ENCODE measurements around the gene SEC24C. TPM values are rescaled to one million over a fixed set of nuclear protein-coding genes. Genes with fewer than 3 reads are reported as not detected.
"Not testable (repeated sequence)": the region's sequence is repeated elsewhere in the genome, so short reads cannot be mapped to it uniquely, and the experiment has no call there.

Gene SEC24C, protein sequence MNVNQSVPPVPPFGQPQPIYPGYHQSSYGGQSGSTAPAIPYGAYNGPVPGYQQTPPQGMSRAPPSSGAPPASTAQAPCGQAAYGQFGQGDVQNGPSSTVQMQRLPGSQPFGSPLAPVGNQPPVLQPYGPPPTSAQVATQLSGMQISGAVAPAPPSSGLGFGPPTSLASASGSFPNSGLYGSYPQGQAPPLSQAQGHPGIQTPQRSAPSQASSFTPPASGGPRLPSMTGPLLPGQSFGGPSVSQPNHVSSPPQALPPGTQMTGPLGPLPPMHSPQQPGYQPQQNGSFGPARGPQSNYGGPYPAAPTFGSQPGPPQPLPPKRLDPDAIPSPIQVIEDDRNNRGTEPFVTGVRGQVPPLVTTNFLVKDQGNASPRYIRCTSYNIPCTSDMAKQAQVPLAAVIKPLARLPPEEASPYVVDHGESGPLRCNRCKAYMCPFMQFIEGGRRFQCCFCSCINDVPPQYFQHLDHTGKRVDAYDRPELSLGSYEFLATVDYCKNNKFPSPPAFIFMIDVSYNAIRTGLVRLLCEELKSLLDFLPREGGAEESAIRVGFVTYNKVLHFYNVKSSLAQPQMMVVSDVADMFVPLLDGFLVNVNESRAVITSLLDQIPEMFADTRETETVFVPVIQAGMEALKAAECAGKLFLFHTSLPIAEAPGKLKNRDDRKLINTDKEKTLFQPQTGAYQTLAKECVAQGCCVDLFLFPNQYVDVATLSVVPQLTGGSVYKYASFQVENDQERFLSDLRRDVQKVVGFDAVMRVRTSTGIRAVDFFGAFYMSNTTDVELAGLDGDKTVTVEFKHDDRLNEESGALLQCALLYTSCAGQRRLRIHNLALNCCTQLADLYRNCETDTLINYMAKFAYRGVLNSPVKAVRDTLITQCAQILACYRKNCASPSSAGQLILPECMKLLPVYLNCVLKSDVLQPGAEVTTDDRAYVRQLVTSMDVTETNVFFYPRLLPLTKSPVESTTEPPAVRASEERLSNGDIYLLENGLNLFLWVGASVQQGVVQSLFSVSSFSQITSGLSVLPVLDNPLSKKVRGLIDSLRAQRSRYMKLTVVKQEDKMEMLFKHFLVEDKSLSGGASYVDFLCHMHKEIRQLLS
- 40.6 and 53.5 TPM in 2 replicates for total RNA-seq (2014; rRNA removed; shearing (Covaris generic))

DNA sequence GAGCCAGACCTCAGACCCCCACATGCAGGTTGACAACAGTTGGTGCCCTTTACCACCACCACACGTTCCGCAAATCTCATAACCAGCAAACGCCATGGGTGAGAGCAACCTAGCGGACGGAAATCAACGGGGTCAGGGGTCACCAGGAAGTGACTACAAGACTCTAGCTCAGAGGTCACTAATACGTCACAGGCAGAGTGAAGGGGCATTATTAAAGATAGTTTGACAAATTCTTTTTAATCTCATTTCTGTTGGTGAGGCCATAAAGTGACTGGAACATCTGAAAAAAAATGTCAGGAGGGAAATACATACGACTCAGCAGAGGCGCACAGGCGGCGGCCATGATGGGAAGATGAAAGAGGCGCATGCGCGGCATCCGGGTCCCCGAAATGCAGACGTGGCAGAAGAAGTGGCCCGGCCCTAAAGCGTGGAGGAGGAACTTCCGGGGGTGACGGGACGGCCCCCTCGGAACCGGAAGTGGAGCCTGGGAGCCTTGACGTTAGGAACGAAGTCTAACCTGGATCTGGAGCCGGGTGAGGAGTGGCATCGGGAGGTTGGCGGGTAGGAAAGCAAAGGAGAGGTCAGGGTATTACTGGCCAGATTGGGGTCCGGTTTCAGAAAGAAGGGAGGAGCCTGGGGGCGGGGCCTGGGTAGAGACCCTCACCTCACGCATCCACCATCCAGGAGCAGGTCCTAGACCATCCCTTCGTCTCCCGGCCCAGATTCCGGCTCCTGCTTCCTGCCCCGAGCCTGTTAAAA, at the start of gene SEC24C:
Gene SEC24C (plus strand): TSS at position 468 of the 759 bp plus-strand sequence. CDS start 2,461 bp downstream, outside the sequence.
- DNase-seq (ENCODE audit: low read depth), result peak; percentile 95

DNA sequence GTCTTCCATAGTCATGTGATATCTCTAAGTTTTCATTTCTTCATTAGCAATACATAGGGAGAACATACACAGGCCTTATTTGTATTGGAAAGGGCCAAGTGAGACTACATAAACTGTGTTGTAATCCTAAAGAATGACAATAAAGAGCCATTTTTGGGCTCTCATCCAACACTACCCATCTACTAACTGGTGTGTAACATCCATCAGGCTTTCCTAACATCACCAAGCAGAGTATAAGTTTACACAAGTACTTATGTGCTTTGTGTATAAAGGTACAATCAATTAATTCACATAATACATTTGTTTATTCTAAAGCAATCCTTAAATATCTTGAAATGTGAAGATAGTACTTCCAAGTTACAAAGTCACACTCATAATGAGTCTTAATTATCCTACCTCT, 48.9 kb upstream of the SEC24C start:
- DNase-seq (ENCODE audit: low read depth), result not testable (repeated sequence)

DNA sequence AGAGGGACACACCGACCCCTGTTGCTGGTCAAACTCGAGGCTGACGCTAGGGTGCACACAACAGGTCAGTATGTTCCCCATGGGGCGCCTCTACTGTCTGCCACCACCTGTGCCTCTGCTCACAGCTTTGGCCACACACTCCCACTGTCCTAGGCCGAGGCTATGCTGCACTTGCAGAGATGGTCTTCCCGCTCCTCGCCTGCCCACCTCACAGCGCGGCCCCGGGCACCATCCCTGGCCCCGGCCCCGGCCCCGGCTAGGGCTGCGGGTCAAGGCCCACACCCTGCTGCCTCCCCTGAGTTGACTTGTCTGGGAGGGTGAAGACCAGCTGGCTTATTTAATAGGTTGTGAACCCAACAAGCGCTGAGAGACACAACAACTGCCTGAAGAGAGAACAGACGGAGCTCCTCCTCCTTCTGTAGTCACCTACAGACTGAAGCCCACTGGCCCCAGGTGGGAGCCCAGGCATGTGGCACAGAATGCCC, 46.5 kb upstream of the SEC24C start, which contains the start of gene AGAP5:
Gene AGAP5 (minus strand): TSS at position 435 of the 485 bp plus-strand sequence. CDS start 354 bp downstream, at position 81.
- not testable (repeated sequence) for DNase-seq (ENCODE audit: low read depth)

DNA sequence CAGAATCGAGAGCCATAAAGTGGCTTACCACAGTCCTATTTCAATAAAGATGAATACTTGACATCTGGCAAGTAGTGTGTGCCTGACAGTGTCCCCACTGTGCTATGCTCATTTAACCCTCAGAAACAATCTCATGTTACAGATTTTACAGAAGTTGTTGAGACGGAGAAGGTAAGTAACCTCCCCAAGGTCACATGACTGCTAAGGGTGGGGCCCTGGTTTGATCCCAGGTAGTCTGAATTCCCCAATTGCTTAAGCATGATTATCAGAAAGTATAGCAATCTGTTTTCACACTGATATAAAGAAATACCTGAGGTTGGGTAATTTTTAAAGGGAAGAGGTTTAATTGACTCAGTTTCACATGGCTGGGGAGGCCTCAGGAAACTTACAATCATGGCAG, 45.4 kb upstream of the SEC24C start:
- DNase-seq (ENCODE audit: low read depth), result not testable (repeated sequence)

DNA sequence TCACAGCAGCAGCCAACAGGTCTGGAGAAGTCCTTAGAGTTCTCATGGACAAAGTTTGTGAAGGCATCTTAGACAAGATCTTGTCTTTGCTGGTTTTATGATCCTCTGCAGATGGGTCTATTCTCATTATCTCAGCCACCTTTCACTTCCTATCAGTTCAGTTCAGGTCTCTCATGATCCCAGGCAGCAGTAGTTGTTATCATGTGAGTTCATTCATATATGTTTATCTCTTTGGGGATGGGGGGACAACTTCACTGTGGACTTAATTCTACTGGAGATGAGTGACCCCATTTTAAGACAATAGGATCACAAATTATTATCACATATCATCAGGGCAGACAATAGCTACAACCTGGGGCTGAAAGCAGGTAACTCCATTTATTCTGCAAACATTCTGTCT, 40.2 kb upstream of the SEC24C start:
- DNase-seq (ENCODE audit: low read depth), result not testable (repeated sequence)

DNA sequence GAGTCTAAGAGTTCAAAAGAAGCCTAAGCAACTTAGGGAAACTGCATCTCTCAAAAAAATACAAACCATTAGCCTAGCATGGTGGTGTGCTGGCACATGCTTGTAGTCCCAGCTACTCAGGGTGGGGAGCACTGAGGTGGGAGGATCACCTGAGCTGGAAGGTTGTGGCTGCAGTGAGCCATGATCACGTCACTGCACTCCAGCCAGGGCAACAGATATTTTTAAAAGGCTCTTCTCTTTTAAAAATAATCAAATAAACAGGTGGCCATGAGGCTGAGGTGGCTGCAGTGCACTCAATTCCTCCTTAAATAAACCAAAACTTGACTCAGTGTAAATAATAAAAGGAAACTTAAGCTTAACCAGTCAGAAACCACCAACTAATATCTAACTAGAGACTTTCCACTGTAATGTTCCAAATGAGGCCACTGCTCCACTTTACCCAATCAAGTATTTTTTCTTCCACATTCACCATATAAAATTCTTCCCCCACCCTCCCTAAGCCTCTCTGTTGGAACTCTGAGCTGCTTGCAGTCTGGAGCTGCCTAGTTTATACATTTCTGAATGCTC, 38.6 kb upstream of the SEC24C start:
- DNase-seq (ENCODE audit: low read depth), result not testable (repeated sequence)

DNA sequence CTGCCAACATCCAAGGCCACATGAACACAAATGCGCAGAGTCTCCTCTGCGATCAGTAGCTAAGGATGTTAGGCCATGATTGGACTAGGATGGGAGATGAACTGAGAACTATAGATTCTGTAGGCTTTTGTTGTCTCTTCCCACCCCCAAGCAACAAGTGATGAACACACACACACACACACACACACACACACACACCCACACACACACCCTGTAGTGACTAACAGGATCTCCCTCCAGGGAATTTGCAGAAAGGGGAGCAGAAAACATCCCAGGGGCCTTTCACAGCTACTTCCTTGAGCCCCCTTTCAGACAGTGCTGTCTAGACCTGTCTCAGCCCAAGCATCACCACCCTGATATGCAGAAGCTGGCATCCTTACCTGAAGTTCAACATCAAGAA, 37.7 kb upstream of the SEC24C start:
- DNase-seq (ENCODE audit: low read depth), result not testable (repeated sequence)

DNA sequence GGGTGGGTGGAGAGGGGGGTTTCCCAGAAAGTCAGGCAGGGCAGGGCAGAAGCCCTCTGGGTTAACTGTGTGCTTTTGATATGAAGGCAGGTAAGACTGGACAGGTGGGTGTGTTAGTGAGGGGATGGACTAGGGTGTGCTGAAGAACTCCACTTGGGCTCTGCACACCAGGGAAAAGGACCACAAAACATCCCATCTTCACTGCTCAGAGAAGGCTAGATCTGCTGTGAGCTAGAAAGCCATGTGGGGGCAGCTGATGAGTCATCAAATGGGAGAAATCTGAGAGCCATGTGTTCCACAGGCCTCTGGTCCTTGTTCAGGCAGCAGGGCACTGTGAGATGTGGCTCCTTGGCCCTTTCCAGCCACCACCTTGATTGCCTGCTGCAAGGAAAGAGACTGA, 36.5 kb upstream of the SEC24C start:
- not testable (repeated sequence) for DNase-seq (ENCODE audit: low read depth)

DNA sequence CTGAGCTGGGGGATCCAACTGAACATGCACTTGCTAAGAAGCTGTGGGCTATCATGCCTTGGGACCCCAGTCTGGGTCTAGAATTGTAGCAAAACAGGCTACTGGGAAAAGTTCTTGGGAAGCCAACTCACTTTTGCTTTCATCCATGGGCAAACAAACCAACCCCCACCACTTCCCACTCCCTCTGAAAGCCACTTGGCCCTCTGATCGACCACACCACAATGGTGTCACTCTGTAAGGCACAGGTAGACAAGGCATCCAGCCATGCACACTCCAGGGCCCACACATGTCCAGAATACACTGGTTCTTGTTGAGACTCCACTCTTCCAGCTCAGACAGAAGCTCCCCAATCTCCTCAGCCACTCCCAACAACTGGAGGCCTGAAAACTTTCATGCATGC, 36.0 kb upstream of the SEC24C start:
- not testable (repeated sequence) for DNase-seq (ENCODE audit: low read depth)

DNA sequence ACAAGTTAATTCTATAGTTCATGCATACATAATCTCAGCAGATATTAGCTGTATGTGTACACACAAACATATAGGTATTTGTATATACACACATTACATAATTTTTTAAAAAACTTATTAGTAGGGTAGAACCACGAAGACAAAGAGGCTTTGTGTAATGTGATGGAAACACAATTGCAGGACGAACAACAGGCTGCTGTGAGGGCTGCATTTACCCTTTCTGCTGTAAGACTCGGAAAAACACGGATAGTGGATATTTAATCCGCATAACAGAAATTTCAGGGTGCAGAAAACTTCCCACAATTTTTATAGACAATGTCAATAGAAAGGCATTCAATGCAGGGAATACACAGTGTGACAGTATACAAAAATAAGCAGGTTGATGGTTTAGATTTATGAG, 32.5 kb upstream of the SEC24C start:
- DNase-seq (ENCODE audit: low read depth), result not testable (repeated sequence)

DNA sequence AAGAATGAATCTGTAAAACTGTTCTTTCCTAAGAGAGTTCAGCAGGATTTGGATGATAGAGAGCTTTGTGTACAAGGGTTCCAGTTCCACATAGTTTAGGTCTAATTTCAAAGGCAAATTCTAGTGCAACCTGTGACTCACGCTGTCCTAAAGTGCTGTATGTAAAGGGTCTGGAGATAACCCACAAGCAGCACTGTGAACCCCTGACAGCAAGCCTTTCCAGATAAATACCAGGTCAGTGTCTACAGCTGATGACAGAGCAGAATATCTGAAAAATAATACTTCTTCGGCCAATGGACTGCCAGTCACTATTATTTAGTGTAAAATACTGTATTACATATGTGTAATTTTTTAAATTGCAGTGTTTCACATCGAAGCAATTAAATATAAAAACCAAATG, 30.3 kb upstream of the SEC24C start:
- not testable (repeated sequence) for DNase-seq (ENCODE audit: low read depth)

DNA sequence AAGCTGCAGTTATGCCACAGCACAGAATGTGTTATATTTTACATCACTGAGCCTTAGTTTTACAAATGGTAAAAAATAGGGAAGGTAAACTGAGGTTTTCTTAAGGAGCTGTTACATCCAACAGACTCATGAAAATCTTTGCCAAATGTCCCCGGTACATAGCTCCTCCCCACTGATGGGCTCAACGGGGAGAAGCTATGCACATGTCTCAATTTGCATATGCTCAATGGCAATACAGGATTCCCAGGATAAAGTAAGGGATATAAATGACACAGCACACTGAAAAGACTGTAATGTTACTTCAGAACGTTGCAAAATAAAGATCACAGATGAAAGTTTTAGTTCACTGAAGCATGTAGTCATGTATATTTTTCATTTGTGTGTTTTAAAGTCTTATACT, 29.7 kb upstream of the SEC24C start:
- not testable (repeated sequence) for DNase-seq (ENCODE audit: low read depth)

DNA sequence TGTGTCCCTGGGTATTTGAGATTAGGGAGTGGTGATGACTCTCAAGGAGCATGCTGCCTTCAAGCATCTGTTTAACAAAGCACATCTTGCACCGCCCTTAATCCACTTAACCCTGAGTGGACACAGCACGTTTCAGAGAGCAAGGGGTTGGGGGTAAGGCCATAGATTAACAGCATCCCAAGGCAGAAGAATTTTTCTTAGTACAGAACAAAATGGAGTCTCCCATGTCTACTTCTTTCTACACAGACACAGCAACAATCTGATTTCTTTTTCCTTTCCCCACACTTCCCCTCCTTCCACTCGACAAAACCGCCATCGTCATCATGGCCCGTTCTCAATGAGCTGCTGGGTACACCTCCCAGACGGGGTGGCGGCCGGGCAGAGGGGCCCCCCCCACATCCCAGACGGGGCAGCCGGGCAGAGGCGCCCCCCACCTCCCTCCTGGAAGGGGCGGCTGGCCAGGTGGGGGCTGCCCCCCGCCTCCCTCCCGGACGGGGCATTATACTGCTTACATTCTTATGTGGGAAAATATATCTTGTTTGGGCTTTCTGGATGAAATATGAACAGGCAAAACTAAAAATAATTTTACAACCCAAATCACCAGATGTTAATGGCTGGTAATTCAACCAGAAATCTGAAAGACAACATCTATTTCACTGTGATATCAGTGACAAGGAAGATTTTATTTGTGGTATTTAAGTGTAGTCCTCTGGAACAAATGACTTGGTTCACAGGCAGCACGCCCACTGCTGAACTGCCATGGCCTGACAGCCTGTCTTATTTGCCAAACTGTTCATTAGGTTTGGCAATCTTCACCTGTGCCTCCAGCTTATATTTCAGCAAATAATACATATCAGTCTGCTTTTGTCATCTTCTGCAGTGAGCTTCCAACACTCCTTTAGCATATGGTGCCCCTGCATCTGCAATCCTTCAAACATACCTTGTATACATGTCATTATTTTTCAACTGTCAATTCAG, 28.7 kb upstream of the SEC24C start:
- not testable (repeated sequence) for DNase-seq (ENCODE audit: low read depth)

DNA sequence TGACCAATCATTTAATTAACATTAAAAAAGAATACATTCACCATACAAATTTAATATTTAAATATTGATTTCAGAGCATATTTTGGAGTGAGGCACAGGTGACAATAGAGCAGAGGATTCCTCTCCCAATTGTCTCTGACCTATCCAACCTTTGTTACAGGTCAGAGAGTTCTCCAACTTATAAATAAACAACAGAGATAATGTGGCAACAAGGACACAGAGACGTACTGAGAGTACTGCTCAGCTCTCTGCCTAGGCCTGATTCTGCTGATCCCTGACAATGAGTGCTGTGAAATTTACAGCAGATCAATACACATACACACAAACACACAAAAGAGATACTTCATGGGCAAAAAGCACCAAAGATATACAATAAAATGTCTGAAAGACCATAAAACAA, 27.9 kb upstream of the SEC24C start:
- DNase-seq (ENCODE audit: low read depth), result no peak

DNA sequence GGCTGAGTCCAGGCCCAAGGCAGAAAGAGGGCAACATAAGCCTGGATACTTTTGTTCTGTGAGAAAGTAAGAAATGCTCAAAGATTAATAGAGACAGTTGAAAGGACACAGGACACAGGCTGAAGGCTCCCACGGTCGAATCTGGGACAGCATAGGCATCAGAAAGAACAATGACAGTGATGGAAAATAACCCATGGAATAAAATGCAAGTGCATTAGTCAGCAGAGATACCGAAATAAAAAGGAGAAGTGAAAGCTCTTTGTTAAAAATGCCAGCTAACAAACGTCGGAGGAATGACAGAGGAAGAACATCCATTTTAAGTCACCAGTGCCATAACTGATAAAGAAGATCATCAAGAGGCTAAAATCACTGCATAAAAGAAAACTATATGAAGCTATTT, 26.6 kb upstream of the SEC24C start:
- no peak for DNase-seq (ENCODE audit: low read depth)

DNA sequence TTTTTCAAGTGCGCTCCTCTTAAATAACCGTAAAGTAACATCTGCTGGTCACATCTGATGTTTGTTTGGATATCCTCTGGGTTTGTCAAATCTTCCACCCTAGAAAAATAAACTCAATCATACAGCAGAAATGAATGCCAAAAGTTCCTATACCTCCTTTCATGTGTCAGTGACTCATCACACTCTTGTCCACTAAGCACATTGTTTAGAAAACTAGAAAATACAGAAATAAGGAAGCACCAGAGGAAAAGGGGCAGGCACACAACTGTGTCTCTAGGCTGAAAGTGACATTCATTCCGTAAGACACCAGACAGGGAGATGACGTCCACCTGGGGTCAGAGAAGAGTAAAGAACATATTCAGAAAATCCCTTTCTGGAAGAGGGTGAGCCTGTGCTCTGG, 23.6 kb upstream of the SEC24C start:
- not testable (repeated sequence) for DNase-seq (ENCODE audit: low read depth)

DNA sequence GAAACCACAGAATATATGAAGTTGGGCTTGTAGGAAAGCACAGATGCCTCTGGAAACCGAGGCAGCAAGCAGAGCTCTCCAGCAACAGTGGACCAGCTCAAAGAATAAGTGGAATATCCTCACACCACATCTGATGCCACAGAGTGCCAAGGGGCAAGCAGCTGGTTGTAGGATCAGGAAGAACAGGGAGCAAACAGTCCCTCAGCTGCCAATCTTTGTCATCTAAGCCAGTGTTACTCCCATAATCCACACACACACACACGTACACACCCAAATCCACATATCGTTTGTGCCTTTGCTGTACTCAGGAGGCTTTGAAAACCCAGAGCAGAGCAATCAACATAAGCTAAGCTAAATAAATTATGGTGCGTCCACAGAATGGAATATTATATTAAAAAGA, 20.7 kb upstream of the SEC24C start:
- no peak for DNase-seq (ENCODE audit: low read depth)

DNA sequence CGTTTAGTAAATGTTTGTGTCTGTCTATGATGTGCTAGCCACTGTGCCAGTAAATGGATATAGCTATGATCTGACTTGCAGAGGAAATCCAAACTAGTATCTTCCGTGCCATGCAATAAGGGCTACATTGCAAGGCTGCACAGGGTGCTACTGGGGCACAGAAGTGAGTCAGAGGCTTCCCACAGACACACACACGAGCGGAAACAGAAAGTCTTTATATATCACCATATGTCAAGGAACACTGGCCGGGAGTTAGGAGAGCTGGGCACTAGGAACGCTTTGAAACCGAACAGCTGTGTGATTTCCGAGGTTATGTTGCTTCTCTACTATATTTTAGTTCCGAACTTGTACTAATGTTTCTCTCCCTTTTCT, 14.4 kb upstream of the SEC24C start:
- peak; percentile 48 for DNase-seq (ENCODE audit: low read depth)

DNA sequence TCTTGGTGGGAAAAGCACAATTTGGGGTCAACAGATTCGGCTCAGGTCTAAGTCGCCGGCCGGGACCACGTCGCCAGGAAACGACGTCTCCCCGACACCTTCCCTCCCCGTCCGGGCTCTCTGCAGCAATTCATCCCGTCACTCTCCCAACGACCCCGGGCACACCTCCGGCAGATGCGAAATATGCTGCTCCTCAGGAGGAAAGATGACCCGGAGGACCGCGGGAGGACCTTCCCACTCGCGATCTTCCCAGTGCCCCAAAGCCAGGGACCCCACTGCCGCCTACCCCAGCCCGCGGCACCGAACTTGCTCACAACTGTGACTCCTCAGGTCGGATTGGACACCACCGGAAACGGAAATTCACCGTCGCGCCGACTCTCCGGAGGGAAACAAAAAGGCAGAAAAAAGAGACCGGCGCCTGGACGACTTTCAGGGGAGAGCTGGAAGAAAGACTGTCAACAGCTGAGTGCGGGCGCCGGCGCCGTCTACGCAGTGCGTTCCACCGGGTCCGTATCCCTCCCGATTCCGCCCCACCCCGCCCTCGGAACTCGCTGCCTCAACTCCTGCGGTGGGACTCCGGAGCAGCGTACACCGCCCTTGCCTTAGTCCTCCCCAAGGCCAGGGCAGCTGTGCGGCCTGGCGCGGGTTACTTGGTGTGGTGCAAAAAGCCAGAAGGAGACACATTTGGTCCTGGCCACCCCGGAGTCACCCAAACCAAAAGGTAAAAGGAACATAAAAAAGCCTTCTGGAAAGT, 13.8 kb upstream of the SEC24C start:
- DNase-seq (ENCODE audit: low read depth), result peak; percentile 88
